ENCODE data around the gene ZNF32.

DNA sequence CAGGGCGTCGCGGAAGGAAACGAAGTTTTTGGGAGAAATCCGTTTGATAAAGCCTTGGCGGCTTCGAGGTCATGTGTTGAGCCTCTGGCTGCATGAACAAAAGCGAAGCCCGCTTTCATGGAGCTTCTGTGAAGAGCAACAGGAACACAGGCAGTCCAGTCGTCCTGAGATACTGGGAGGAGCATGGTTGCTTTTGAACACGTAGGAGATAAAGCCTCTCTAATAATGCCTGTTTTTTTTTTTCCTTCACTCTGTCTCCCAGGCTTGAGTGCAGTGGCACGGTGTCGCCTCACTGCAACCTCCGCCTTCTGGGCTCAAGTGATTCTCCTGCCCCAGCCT, 473 bp upstream of the ZNF32 start:
- TF ChIP-seq POLR2A (IDR thresholded peaks at IDR 0.05; ENCODE audit: low read depth, low read length), result no peak
- no peak for TF ChIP-seq SMC3 (IDR thresholded peaks at IDR 0.05; ENCODE audit: low read depth, low read length)
- TF ChIP-seq MAFK (IDR thresholded peaks at IDR 0.05; ENCODE audit: low read depth, low read length), result no peak
- no peak for TF ChIP-seq CTCF (conservative IDR thresholded peaks at IDR 0.05; ENCODE audit: low read depth, low read length)
